ENCODE data around the gene NUAK1.

The NUAK1 gene

DNA sequence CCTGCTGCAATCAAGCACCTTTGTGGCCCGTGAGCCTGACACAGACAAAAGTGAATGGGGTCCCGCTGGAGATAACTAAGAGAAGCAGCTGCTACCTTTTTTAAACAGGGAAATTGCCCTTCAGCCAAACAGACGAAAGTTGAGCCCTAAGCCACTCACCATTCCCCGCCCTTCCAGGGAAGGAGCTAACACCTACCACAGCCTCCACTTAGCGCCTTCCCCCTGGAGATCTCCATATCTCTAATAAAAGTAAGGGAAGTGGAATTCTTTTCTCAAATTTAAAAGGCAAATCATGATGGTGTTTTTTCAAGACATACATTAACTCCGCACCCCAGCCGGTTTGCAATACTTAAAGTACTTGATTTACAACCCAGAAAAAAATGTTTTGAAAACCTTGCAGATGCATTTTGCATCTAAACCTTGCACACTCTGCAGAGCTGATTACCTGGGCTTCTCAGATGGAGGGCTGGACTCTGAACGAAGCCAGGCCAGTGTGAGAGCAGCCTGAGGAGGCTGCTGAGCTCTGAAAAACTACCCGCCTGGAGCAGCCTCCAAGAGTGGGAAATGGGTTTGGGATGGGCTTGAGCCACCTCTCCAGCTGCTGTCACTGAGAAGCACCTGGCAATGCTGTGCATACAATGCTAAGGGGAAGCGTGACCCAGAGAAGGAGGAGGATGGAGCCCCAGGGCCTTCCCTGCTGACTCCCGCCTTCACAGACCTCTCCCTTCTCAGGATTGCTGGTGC lies 10.0 kb downstream of the NUAK1 start:
- TF ChIP-seq, protein P1, sequence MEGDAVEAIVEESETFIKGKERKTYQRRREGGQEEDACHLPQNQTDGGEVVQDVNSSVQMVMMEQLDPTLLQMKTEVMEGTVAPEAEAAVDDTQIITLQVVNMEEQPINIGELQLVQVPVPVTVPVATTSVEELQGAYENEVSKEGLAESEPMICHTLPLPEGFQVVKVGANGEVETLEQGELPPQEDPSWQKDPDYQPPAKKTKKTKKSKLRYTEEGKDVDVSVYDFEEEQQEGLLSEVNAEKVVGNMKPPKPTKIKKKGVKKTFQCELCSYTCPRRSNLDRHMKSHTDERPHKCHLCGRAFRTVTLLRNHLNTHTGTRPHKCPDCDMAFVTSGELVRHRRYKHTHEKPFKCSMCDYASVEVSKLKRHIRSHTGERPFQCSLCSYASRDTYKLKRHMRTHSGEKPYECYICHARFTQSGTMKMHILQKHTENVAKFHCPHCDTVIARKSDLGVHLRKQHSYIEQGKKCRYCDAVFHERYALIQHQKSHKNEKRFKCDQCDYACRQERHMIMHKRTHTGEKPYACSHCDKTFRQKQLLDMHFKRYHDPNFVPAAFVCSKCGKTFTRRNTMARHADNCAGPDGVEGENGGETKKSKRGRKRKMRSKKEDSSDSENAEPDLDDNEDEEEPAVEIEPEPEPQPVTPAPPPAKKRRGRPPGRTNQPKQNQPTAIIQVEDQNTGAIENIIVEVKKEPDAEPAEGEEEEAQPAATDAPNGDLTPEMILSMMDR (conservative IDR thresholded peaks at IDR 0.05), result no peak
- no peak for TF ChIP-seq ZFX (IDR thresholded peaks at IDR 0.05)
- no peak overlapping the region for H3K27ac ChIP-seq

DNA sequence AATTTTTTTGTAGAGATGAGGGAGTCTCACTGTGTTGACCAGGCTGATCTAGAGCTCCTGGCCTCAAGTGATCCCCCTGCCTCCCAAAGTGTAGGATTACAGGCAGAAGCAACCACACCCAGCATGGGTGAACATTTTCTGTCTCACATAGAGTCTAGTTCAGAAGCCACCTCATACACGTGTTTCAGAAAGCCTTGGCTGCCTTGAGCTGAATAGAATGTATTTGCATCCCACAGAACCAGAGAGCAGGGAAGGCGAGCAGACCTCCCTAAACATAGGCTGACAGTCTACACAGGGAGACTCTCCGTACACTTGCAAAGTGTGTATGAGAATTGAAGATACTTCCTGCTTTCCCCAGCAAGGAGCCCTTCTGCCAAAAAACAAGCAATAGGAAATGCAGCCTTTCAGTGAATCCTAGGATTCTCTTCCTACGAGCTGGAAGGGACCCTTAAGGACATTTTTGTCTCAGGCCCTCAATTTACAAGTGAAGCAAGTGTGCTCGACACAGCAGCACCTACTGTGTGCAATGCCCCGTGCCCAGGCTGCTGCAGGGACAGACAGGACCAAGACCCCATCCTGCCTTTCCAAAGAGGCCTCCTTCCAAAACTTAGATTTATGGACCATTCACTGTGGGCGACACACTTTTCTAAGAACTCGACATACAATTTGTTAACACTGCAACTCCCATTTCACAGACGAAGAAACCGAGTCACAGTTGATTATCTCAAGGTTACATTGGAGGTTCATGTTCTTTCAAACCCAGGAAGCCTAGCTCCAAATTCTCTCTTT lies 11.2 kb downstream of the NUAK1 start:
- H3K27ac ChIP-seq, result no peak overlapping the region
- TF ChIP-seq, protein P1 (conservative IDR thresholded peaks at IDR 0.05), result no peak
- no peak for TF ChIP-seq ZFX (IDR thresholded peaks at IDR 0.05)

DNA sequence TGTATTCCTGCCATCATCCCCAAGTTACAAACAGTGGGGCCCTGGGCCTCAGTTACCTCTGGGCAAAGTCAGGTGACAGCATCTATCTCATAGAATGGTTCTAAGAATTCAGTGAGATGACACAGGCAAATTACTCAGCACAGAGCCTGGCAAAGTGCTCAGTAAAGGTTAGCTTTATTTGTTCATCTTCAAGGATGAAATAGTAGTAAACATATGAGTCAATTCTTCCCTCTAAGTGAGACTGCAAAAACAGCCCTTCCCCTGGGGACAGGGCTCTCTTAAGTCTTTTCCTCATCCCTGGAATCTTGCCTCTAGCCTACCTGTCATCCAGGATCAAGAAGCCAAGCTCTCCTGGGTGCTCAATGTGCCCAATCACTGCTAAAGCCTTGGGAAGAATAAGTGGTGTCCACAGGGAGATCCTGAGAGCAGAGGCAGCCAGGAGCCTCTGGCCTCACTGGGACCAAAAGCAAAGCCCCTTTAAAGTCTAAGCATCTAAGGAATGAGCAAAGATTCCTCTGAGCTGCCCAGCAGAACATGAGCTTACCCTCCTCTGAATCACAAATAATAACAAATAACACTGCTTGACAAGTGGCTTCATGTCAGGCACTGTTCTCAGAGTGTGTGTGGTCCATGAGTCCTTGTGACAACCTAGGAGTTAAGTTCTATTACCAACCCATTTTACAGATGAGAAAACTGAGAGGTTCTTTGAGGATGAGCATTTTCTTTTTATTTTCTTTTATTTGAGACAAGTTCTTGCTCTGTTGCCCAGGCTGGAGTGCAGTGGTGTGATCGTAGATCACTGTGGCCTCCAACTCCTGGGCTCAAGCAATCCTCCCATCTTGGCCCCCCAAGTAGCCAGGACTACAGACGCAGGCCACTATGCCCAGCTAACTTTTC lies 12.1 kb downstream of the NUAK1 start:
- no peak overlapping the region for H3K27ac ChIP-seq
- no peak for TF ChIP-seq ZFX (IDR thresholded peaks at IDR 0.05)
- TF ChIP-seq, protein P1 (conservative IDR thresholded peaks at IDR 0.05), result no peak

DNA sequence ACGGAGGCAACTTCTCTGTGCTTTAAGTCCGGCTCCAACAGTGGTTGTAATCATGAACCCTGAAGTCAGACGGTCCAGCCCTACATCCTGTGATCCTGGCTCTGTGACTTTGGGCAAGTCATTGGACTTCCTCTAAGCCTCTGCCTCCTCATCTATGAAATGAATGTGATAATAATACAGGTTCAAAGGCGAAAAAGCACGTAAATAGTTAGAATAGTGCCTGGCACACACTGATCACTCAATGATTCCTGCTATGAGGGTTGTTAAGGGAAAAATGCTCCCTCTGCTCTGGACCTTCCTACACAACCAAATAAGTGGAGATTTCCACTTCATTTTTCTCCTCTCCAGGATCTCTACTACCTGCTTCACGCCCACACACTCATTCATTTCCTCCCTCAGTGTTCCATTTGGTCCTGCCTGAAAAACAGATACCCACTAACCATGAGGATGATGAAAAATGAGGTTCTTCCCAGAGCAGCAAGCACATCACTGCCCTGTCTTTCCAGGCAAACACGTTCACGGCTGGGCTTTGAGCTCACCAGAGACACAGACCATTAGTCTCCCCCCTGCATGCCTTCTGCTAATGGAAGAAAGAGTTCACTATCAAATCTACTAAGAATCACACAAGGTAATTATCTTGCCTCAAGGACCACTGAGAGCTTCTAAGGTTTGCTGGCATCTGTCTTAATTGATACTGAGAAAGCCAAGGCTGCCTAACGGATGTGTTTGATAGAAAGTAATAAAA lies 13.2 kb downstream of the NUAK1 start:
- TF ChIP-seq, protein P1 (conservative IDR thresholded peaks at IDR 0.05), result no peak
- TF ChIP-seq ZFX (IDR thresholded peaks at IDR 0.05), result no peak
- no peak overlapping the region for H3K27ac ChIP-seq

DNA sequence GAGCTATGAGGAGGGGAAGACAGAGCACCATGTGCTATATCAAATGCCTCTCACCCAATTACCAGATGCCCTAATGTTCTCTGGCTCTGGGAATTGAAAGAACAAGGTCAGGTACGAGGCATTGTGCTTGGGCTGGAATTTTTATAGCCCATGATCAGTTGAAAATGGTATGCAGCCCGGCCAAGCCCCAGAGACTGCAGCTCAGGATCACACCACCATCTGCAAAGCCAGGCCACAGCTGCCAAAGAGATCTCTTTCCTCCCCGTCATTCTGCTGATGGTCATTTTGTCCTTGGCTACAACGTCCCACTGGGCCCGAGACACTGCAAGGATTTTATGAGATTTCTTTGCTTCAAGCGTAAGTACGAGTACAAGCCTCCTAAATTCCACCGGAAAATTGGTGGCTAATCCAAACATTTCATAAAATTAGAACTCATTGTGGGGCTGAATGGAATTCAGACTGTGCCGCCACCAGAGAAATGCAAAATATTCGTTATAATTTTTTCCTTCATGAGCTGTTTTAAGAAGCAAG lies 15.1 kb downstream of the NUAK1 start:
- TF ChIP-seq ZFX (IDR thresholded peaks at IDR 0.05), result no peak
- TF ChIP-seq, protein P1 (conservative IDR thresholded peaks at IDR 0.05), result no peak
- H3K27ac ChIP-seq, result no peak overlapping the region

DNA sequence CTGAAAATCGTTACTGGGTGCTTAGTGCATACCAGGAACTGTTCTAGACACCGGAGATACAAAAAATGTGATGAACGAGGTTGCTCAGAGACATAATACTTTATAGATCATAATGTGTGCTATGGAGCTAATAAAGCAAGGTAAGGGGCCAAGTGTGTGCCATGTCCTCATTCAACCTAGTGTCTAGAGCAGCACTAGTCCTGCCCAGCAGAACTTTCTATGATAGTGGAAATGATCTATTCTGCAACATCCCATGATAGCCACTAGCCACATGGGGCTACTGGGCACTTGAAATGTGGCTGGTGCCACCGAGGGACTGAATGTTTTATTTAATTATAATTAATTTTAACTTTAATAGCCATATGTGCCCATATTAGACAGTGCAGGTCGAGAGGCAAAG lies 15.6 kb downstream of the NUAK1 start:
- H3K27ac ChIP-seq, result no peak overlapping the region
- no peak for TF ChIP-seq ZFX (IDR thresholded peaks at IDR 0.05)
- TF ChIP-seq, protein P1 (conservative IDR thresholded peaks at IDR 0.05), result no peak

All from C4-2B (cell line).